ENCODE data around the gene KCNH2. TPM values are rescaled to one million over a fixed set of nuclear protein-coding genes. Genes with fewer than 3 reads are reported as not detected.

The KCNH2 gene
- total and polyA plus RNA-seq, 2 donors (not counting 1 experiment from before 2014, with no cell fraction given), result 0.86 to 2.7 TPM

- CTCF ChIA-PET, result interaction anchor here (0.7 to 1.9 kb wide), 5 partner anchors 11 to 137 kb away, joined by 3 to 6 read pairs (median 3); partner anchors contain the start of gene ABCB8
- intact Hi-C loops (cut with micrococcal nuclease), result loop anchor here (1.0 to 2.0 kb wide), 2 partner anchors 10 to 39 kb away; no protein-coding TSS in a partner anchor
- Mint-ChIP-seq H3K4me3 (peak overlapping the region; percentile 94), H3K4me1 (peaks cover 42% of the 10 kb centered on the region), H3K27me3 (peaks cover 18% of the 10 kb centered on the region), H3K9me3 (ENCODE audit: insufficient read depth) (no peaks in the 10 kb centered on the region), H3K27ac (peak overlapping the region; percentile 87)
- 28% methylated on average over 27 of the region's 27 CpGs for WGBS (ENCODE audit: insufficient coverage)
- H3K36me3 ChIP-seq (replicated peaks in 1 of 2; ENCODE audit: control extremely low read depth in 1 of 2, control insufficient read depth in 1 of 2, extremely low read depth in 1 of 2, insufficient read depth in 2 of 2, low read length in 1 of 2), result no peaks in the 10 kb centered on the region
- H3K27me3 ChIP-seq (replicated peaks in 1 of 4; ENCODE audit: control extremely low read depth in 1 of 4, control insufficient read depth in 3 of 4, insufficient read depth in 4 of 4, low read length in 3 of 4), result peaks cover 0 to 33% (median 26%) of the 10 kb centered on the region in 4 experiments
- ATAC-seq (ENCODE audit: low read depth) (peak; percentile 21), DNase-seq (peak; percentile 62)
- peaks cover 36 to 39% of the 10 kb centered on the region in 2 donors for H3K4me1 ChIP-seq (ENCODE audit: control insufficient read depth in 2 of 2, insufficient read depth in 2 of 2, low read length in 2 of 2)
- H3K4me2 ChIP-seq (replicated peaks; ENCODE audit: low read depth, low read length, poor library complexity, severe bottlenecking), result peak overlapping the region; percentile 92
- H3K79me2 ChIP-seq (ENCODE audit: control insufficient read depth, insufficient read depth, low read length), result no peaks in the 10 kb centered on the region
- peak overlapping the region in 1 of 2 donors; percentile 64 for H3K27ac ChIP-seq (ENCODE audit: low read length in 2 of 2)
- peaks cover 0 to 26% (median 0%) of the 10 kb centered on the region in 3 donors for H3K9me3 ChIP-seq (ENCODE audit: control extremely low read depth in 1 of 3, control insufficient read depth in 2 of 3, insufficient read depth in 1 of 3, low read length in 2 of 3)
- POLR2A ChIA-PET, result no interaction called here
- H3K4me3 ChIP-seq (ENCODE audit: control extremely low read depth in 1 of 5, extremely low read depth in 1 of 5, insufficient read depth in 1 of 5, low read depth in 2 of 5, low read length in 4 of 5), result peak overlapping the region in 4 of 5 experiments; percentile 45 to 74 (median 62)
- H2AFZ ChIP-seq (ENCODE audit: insufficient read depth, low read depth, low read length, poor library complexity, severe bottlenecking), result peak overlapping the region; percentile 83
- peak overlapping the region; percentile 66 for H3K9ac ChIP-seq (ENCODE audit: low read length)
- TF ChIP-seq CTCF (IDR thresholded peaks at IDR 0.05) (no peak), EZH2 (IDR thresholded peaks at IDR 0.05; ENCODE audit: borderline replicate concordance, insufficient read depth, low read depth, low read length, poor library complexity, severe bottlenecking) (no peak)
- no peaks in the 10 kb centered on the region for H4K20me1 ChIP-seq (ENCODE audit: control insufficient read depth, insufficient read depth, low read length, poor library complexity, severe bottlenecking)
Measured at GRCh38 chr7:150973571-150974451, 4.3 kb downstream of the KCNH2 start.

- intact Hi-C loops (cut with micrococcal nuclease), result no loop called here
- no peak overlapping the region for H3K9ac ChIP-seq (ENCODE audit: low read length)
- H3K4me1 ChIP-seq (ENCODE audit: control insufficient read depth in 2 of 2, insufficient read depth in 2 of 2, low read length in 2 of 2), result peaks cover 30 to 33% of the 10 kb centered on the region in 2 donors
- ChIA-PET POLR2A (no interaction called here), CTCF (interaction anchor here (1.4 kb wide), 1 partner anchor 12 kb away, joined by 6 read pairs; no protein-coding TSS in a partner anchor)
- Mint-ChIP-seq H3K9me3 (ENCODE audit: insufficient read depth) (no peaks in the 10 kb centered on the region), H3K27ac (no peak overlapping the region), H3K4me3 (peak overlapping the region; percentile 94), H3K27me3 (peaks cover 15% of the 10 kb centered on the region), H3K4me1 (peaks cover 37% of the 10 kb centered on the region)
- peaks cover 0 to 27% (median 21%) of the 10 kb centered on the region in 4 experiments for H3K27me3 ChIP-seq (replicated peaks in 1 of 4; ENCODE audit: control extremely low read depth in 1 of 4, control insufficient read depth in 3 of 4, insufficient read depth in 4 of 4, low read length in 3 of 4)
- TF ChIP-seq EZH2 (IDR thresholded peaks at IDR 0.05; ENCODE audit: borderline replicate concordance, insufficient read depth, low read depth, low read length, poor library complexity, severe bottlenecking), result no peak
- TF ChIP-seq CTCF (IDR thresholded peaks at IDR 0.05), result no peak
- H2AFZ ChIP-seq (ENCODE audit: insufficient read depth, low read depth, low read length, poor library complexity, severe bottlenecking), result no peak overlapping the region
- H3K36me3 ChIP-seq (replicated peaks in 1 of 2; ENCODE audit: control extremely low read depth in 1 of 2, control insufficient read depth in 1 of 2, extremely low read depth in 1 of 2, insufficient read depth in 2 of 2, low read length in 1 of 2), result no peaks in the 10 kb centered on the region
- no peak for ATAC-seq (ENCODE audit: low read depth)
- H3K9me3 ChIP-seq (ENCODE audit: control extremely low read depth in 1 of 3, control insufficient read depth in 2 of 3, insufficient read depth in 1 of 3, low read length in 2 of 3), result peaks cover 0 to 21% (median 0%) of the 10 kb centered on the region in 3 donors
- H3K4me2 ChIP-seq (replicated peaks; ENCODE audit: low read depth, low read length, poor library complexity, severe bottlenecking), result no peak overlapping the region
- H3K27ac ChIP-seq (ENCODE audit: low read length in 2 of 2), result no peak overlapping the region
- no peak for DNase-seq
- no peak overlapping the region for H3K4me3 ChIP-seq (ENCODE audit: control extremely low read depth in 1 of 5, extremely low read depth in 1 of 5, insufficient read depth in 1 of 5, low read depth in 2 of 5, low read length in 4 of 5)
- WGBS (ENCODE audit: insufficient coverage), result 96% methylated on average over 6 of the region's 8 CpGs
- no peaks in the 10 kb centered on the region for H3K79me2 ChIP-seq (ENCODE audit: control insufficient read depth, insufficient read depth, low read length)
- no peaks in the 10 kb centered on the region for H4K20me1 ChIP-seq (ENCODE audit: control insufficient read depth, insufficient read depth, low read length, poor library complexity, severe bottlenecking)
Measured at GRCh38 chr7:150972741-150973140, 5.4 kb downstream of the KCNH2 start.
